ENCODE data around the gene MAPK8.
"Not testable (repeated sequence)": the region's sequence is repeated elsewhere in the genome, so short reads cannot be mapped to it uniquely, and the experiment has no call there.

MAPK8 gene

GRCh38 chr10:48418189-48418788 is 111.8 kb downstream of the MAPK8 start:
- no peak for DNase-seq (ENCODE audit: low read depth)

DNA sequence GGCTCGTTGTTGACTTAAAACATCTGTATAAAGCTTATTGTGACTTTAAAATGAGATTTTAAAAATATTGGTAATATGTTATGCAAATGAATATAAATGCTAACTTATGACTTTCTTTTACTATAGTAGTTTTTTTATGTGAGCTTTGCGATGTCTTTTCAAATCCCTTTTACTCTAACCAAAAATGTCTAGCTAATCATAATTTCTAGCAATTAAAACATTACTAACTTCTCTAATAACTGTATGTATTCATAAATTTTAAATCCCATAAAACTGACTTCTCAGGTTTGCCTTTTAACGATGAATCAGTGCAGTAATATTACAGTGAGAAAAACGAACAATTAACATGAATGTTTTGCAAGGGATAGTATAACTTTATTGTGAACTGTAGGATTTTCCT is 113.2 kb downstream of the MAPK8 start:
- DNase-seq (ENCODE audit: low read depth) = no peak

GRCh38 chr10:48421862-48422261 is 115.4 kb downstream of the MAPK8 start:
- DNase-seq (ENCODE audit: low read depth) = not testable (repeated sequence)

- DNase-seq (ENCODE audit: low read depth) = no peak
Measured at GRCh38 chr10:48423884-48424283, 117.4 kb downstream of the MAPK8 start.

GRCh38 chr10:48428896-48429295 is 122.4 kb downstream of the MAPK8 start:
- no peak for DNase-seq (ENCODE audit: low read depth)

- no peak for DNase-seq (ENCODE audit: low read depth)
Measured at GRCh38 chr10:48429309-48429708, 122.8 kb downstream of the MAPK8 start.

DNA sequence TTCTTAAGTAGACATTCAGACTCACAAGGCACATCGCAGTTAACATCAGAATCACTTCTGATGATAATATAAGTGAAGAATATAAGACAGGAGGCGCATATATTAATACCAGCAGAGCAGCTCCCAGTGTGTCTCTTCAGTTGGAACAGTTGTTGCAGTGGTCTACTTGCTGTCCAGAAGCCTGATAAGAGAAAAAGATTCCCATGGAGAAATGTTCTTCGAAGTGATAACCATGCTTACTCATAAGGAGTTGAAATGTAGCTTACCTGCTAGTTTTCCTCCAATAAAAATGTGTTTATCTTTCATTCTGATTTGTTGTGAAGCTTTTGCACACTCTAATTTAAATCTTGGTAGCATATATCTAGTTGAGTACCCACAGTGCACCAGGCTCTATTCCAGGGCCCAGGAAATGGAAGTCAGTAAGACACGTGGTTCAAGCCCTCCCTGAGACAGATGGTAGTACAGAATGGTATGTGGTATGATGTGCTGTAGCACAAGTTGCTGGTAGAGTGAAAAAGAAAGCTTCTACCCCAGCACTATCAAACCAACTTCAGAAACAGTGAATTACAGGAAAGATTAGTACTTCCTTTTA is 124.0 kb downstream of the MAPK8 start:
- no peak for DNase-seq (ENCODE audit: low read depth)

- no peak for DNase-seq (ENCODE audit: low read depth)
Measured at GRCh38 chr10:48431871-48432270, 125.4 kb downstream of the MAPK8 start.

- no peak for DNase-seq (ENCODE audit: low read depth)
Measured at GRCh38 chr10:48437546-48437945, 131.1 kb downstream of the MAPK8 start.

GRCh38 chr10:48439031-48439430 is 132.6 kb downstream of the MAPK8 start:
- DNase-seq (ENCODE audit: low read depth) = no peak

DNA sequence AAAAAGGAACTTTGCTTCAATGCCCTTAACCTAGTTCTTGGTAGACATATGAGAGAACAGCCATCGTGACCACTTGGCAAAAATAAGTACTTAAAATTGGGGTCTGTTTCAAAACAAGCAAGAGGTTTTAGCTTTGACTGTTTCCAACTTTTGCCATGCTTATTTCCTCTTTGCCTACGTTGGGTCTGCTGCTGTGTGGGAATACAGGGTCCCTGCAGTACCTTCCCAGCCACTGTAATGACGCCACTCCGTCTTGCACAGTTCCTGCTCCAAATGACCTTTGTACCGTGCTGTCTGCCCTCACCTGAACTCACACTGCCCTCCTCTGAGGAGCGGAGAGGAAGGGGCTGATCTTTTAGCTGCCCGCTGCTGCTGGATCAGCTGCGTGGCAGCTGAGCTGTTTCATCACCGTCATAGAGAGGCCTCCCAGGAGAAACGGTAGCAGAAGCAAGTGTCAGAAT is 133.1 kb downstream of the MAPK8 start:
- DNase-seq (ENCODE audit: low read depth) = no peak

- no peak for DNase-seq (ENCODE audit: low read depth)
Measured at GRCh38 chr10:48440771-48441170, 134.3 kb downstream of the MAPK8 start.

DNA sequence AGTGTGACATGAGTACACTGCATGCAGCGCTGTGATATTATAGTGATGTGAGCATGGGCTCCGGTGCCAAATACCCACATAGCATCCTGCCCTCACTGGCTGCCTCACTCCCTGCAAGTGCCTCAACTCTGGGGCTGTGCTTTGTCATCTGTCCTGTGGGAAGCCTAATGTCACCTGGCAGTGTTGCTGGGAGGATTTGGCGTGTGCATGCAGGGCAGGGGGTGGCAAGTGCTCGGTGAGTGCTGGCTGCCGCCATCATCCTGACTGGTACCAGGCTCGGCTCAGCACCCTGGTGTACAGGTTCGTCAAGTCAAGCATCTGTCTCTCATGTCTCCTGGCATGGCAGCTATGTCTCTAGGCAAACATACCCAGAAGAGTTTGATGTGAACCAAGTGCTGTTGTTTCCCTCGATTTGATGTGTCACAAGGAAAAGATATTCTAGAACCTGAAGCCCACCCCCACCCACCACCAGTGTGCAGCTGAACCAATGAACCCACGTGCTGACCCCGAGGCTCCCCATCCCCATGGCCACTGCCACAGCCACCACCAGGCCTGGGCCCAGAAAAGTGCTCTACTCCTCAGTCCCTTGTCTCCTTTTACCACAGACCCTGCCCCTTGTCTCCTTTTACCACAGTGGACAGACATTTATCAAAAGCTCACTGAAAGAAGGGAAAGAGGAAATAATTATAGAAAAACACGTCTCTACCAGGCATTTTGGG is 135.8 kb downstream of the MAPK8 start:
- DNase-seq (ENCODE audit: low read depth) = no peak

DNA sequence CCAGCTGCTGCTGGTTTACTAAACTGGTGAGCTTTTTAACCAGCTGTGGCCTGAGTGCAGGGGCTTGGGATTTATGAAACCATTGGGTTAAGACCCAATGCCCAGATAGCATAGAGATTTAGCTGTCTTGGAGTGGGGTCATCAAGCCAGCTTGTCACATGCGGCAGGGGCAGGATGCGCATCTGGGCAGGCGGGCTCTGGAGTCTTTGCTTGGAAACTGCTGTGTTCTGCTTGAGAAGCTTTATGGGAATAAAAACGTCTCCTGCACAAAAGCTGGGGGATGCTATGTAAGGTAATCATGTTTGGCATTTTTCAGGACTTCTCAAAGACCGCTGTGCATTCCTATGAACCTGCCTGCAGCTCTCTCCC is 136.3 kb downstream of the MAPK8 start:
- DNase-seq (ENCODE audit: low read depth) = no peak

GRCh38 chr10:48444266-48444665 is 137.8 kb downstream of the MAPK8 start:
- no peak for DNase-seq (ENCODE audit: low read depth)

DNA sequence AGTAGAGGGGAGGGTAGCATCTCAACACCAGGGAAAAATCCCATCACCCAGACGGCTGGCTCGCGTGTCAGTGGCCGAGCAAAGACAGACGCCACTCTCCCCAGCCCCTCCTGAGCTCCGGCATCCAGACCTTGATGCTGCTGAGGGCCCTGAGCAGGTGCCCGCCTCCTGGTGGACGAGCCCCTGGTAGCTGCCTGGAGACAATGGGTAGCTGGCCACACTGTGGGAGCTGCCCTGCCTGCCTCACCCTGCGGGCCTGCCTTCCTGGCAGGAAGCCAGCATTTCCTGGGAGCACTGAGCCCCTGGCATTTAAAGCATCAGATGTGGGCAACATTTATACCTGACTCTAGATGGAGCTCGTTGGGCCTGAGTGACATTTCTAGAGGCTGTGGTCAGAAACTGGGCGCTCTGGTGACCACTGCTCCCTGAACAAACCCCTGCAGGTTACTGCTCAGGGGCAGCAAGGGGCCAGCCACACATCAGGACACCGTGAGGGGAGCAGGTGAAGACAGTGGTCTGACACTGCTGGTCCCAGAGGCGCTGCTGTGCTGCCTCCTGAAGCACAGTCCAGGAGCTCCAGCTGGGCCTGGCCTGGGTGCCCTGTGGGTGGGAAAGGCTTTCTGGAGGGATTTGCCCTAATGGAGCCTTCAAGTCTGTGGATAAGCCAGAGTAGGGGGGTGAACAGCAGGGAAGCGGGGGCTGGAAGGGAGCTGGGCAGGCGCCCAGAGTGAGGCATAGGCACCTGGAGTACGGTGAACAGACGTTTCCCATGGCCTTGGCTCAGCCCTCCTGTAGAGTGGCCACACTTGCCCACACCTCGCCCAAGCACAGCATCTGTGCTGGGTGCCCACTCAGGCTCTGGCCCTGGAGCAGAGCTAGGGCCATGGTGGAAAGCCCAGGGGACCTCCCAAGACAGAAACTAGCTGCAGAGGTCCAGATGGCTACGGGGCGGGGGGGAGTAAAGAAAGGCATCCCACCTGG is 138.7 kb downstream of the MAPK8 start:
- no peak for DNase-seq (ENCODE audit: low read depth)

DNA sequence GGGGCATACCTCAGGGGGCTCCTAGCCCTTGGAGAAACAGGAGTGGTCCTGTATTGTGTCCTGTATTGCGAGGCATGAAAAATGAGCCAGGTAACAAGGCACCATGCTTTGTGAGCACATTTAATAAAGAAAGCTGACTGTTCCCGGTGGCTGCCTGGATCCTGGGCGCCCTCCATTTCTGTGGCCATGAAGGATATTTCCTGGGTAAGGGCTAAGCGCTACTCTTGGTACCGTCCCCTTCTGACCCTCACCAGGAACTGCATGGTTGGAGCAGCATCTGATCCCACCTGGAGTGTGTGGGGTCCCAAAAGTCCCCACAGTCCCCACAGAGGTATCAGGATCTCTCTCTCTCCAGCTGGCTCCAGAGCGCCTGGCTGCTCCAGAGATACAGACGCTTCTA is 139.5 kb downstream of the MAPK8 start:
- DNase-seq (ENCODE audit: low read depth) = no peak

DNA sequence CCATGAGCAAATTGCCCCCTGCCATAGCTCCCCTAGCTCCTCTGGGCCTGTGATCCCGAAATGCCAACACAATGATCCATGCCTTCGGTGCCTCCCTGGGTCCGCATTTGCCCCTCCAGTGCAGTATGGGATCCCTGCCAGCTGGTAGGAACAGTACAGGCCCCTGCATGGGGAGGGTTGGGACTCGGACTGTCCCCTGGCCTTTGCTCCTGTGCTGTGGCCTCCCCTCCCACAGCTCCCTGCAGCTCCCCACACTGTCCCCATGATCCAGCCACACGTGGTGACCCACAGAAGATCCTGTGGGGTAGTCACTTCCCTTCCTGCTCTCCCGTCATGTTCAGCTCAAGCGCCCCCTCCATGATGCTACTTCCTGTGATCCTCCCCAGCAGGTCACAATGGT is 140.3 kb downstream of the MAPK8 start:
- DNase-seq (ENCODE audit: low read depth) = no peak

DNA sequence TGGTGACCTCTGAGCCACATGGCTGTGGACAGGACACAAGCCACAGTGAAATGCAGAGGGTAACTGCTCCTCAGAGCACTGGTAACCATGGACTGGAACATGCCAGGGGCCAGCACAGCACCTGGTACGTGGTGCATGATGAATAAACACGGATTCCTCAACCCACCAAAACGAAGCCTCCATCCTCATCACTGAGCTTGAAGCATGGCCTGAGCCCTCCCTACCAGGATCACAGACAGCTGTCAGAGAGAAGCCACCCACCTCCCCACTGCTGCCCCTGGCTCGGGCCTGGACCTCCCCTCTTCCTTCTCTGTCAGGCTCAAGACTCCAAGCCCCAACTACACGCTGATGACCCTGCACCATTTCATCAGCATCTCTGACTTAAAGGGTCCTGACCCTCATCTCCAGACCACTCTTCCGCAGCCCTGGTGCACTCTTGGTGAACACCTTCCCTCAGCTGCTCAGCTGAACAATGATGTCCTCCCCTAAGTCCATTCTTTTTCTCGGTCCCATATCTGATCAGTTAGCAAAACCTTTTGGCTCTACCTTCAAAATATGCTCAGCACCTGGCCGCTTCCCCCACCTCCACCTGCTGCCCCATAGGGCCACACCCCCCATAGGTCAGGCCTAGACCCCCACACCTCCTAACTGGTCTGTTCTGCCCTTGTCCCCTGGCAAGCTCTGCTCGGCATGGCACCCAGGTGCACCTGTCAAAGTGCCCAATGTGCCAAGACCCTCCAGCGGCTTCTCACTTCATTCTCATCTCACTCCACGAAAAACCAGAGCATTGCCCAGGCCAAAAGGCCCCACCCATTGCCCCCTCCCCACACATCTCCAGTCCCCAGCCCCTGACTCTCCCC is 141.1 kb downstream of the MAPK8 start:
- no peak for DNase-seq (ENCODE audit: low read depth)

- DNase-seq (ENCODE audit: low read depth) = no peak
Measured at GRCh38 chr10:48448796-48449195, 142.3 kb downstream of the MAPK8 start.

GRCh38 chr10:48449501-48450232 is 143.2 kb downstream of the MAPK8 start:
- DNase-seq (ENCODE audit: low read depth) = no peak
